Natural killer cell treated with Interleukin-12 subunit alpha and Interleukin-12 subunit beta and Interleukin-15 and Interleukin-18, amount 100 ng/mL, for 72 hours (primary cell): ENCODE results near the gene KISS1R. TPM values are rescaled to one million over a fixed set of nuclear protein-coding genes. Genes with fewer than 3 reads are reported as not detected.

ENCODE experiments used
- ATAC-seq, 2 donors: fragments of 150-1000 bp; cut with Tn5 transposase in 1 of 2; sonication (Bioruptor Pico), chemical (Tn5 transposase) in 1 of 2; 2 replicates each; pipeline ENCODE4 v1.10.0; 2021
- DNase-seq: peaks from one replicate; pipeline ENCODE4 v3.0.0; 2022; ENCODE audit warnings: low spot score
- H3K27ac Mint-ChIP-seq, 2 donors: 1 replicate in 1 of 2; 2 replicates in 1 of 2; pipeline ENCODE4 v1.8.0; 2022; ENCODE audit warnings: mixed read lengths in 2 of 2, mild to moderate bottlenecking in 1 of 2, moderate library complexity in 1 of 2
- H3K27me3 Mint-ChIP-seq, 2 donors: 1 replicate in 1 of 2; 2 replicates in 1 of 2; pipeline ENCODE4 v1.8.0; 2022; ENCODE audit warnings: mixed read lengths in 2 of 2
- H3K36me3 Mint-ChIP-seq: one replicate; pipeline ENCODE4 v1.8.0; 2022; ENCODE audit warnings: mixed read lengths
- H3K4me1 Mint-ChIP-seq, 2 donors: 1 replicate in 1 of 2; 2 replicates in 1 of 2; pipeline ENCODE4 v1.8.0; 2022; ENCODE audit warnings: low read depth in 2 of 2, mixed read lengths in 2 of 2, mild to moderate bottlenecking in 1 of 2
- H3K4me3 Mint-ChIP-seq: one replicate; pipeline ENCODE4 v1.8.0; 2022; ENCODE audit warnings: mixed read lengths
- H3K9me3 Mint-ChIP-seq: 2 replicates; pipeline ENCODE4 v1.8.0; 2022; ENCODE audit warnings: mixed read lengths
- total RNA-seq, 2 donors: library from RNA; stranded (reverse); gene quantifications; one replicate each; pipeline ENCODE4 v1.2.3, GENCODE V29; 2022

KISS1R gene
- 1 to 10 TPM in 1 of 2 donors, not detected in 1; 1.1 TPM for total RNA-seq

GRCh38 chr19:917323-918151 lies at the start of gene KISS1R:
Gene KISS1R, plus strand, starts transcription at chr19:917333. Its CDS starts 170 bp downstream, at chr19:917503.
- H3K36me3 Mint-ChIP-seq: no peaks in the 10 kb centered on the region

DNA sequence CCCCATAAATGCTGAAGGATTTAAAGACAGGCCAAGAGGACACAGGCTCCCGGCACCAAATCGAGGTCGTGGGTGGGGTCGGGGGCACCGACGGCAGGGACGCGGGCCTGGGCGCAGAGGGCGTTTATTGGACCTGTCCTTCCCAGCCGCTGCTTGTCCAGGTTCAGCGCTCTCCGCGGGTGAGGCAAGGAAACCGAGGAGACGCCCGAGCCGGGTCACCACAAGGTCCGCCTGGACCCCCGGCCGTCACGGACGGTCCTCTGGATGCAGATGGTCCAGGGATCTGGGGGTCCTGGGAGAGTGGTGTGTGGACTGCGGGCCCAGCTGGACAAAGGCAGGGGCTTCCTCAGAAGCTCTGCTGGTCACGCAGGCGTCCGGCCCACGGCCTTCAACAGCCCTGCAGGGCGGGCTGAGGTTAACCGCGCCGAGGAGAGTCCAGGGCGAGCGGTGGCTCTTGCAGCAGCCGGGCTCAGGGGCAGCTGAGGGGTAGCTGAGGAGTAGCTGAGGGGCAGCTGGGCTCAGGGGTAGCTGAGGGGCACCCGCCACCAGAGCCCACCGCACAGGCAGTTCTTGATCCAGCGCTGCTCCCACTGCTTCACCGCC lies 49.2 kb upstream of the KISS1R start:
- no peaks in the 10 kb centered on the region for H3K27me3 Mint-ChIP-seq
- H3K27ac Mint-ChIP-seq: no peak overlapping the region
- no peaks in the 10 kb centered on the region for H3K9me3 Mint-ChIP-seq
- peaks cover 4 to 8% of the 10 kb centered on the region in 2 donors for H3K4me1 Mint-ChIP-seq
- H3K4me3 Mint-ChIP-seq: no peak overlapping the region
- DNase-seq: no peak
- H3K36me3 Mint-ChIP-seq: peaks cover 4% of the 10 kb centered on the region
- no peak for ATAC-seq

More at GRCh38 chr19:917323-918151, at the start of gene KISS1R:
- ATAC-seq (no peak), DNase-seq (no peak)
- H3K4me3 Mint-ChIP-seq: no peak within 1 kb of the TSS
- no peaks in the 10 kb centered on the region for H3K9me3 Mint-ChIP-seq
- H3K27me3 Mint-ChIP-seq: peaks cover 0 to 6% of the 10 kb centered on the region in 2 donors
- no peak within 1 kb of the TSS for H3K27ac Mint-ChIP-seq
- peaks cover 9 to 13% of the 10 kb centered on the region in 2 donors for H3K4me1 Mint-ChIP-seq

- no peak for ATAC-seq
- Mint-ChIP-seq H3K4me1 (peaks cover 0 to 6% of the 10 kb centered on the region in 2 donors), H3K9me3 (no peaks in the 10 kb centered on the region), H3K4me3 (no peak overlapping the region), H3K27me3 (no peaks in the 10 kb centered on the region), H3K27ac (no peak overlapping the region), H3K36me3 (peaks cover 4% of the 10 kb centered on the region)
- DNase-seq: no peak
These were observed 48.5 kb upstream of the KISS1R start for GRCh38 chr19:868458-869244.

DNA sequence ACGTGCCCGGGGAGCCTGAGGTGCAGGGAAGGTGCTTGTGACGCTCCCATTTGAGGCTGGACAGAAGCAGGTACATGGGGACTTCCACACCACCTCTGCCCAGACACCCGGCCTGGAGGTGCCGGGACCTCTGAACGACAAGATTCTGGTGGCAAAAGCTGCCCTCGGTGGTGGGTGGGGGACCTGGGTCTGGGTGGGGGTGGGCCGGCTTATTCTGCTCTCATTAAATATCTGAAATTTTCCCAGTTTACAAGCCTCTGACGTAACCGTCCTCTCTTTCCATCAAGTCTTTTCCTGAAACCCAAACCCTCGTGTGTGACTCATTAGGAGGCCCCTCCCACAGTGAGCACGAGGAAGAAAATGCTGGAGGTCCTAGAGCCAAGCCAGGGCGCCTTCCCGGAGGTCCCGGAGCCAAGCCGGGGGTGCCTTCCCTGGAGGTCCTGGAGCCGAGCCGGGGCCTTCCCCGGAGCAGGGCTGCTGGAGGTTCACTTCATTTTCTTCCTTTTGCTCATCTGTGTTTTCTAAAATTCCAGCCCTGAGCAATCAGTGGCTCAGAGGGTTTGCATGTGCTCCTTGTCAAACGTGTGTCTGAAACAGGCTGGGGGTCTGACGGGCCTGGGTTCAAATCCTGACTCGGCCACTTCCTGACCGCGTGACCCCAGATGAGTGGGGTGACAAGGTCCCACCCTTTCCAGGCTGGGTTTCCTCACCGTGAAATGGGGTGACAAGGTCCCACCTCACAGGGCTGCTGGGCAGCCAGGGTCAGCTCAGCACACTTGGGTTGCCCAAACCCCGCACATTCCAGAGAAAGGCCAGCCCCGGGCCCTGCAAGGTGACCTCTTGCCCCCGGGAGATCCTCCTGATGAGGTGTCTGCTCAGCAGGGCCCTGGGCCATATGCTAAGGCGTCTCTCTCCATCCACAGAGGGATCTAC lies 47.6 kb upstream of the KISS1R start:
- Mint-ChIP-seq H3K4me1 (peaks cover 0 to 6% of the 10 kb centered on the region in 2 donors), H3K27me3 (no peaks in the 10 kb centered on the region), H3K4me3 (no peak overlapping the region), H3K36me3 (peaks cover 4% of the 10 kb centered on the region), H3K9me3 (no peaks in the 10 kb centered on the region), H3K27ac (no peak overlapping the region)
- no peak for ATAC-seq
- DNase-seq: no peak

GRCh38 chr19:870314-870713 lies 46.8 kb upstream of the KISS1R start:
- DNase-seq (no peak), ATAC-seq (no peak)
- no peak overlapping the region for H3K4me3 Mint-ChIP-seq
- H3K4me1 Mint-ChIP-seq: peaks cover 0 to 6% of the 10 kb centered on the region in 2 donors
- no peak overlapping the region for H3K27ac Mint-ChIP-seq
- no peaks in the 10 kb centered on the region for H3K9me3 Mint-ChIP-seq
- H3K27me3 Mint-ChIP-seq: no peaks in the 10 kb centered on the region
- H3K36me3 Mint-ChIP-seq: peaks cover 4% of the 10 kb centered on the region

- Mint-ChIP-seq H3K27me3 (no peaks in the 10 kb centered on the region), H3K4me1 (peaks cover 0 to 6% of the 10 kb centered on the region in 2 donors), H3K27ac (no peak overlapping the region), H3K9me3 (no peaks in the 10 kb centered on the region), H3K36me3 (peaks cover 4% of the 10 kb centered on the region), H3K4me3 (no peak overlapping the region)
- DNase-seq (no peak), ATAC-seq (no peak)
These were observed 46.2 kb upstream of the KISS1R start for GRCh38 chr19:870963-871401.

DNA sequence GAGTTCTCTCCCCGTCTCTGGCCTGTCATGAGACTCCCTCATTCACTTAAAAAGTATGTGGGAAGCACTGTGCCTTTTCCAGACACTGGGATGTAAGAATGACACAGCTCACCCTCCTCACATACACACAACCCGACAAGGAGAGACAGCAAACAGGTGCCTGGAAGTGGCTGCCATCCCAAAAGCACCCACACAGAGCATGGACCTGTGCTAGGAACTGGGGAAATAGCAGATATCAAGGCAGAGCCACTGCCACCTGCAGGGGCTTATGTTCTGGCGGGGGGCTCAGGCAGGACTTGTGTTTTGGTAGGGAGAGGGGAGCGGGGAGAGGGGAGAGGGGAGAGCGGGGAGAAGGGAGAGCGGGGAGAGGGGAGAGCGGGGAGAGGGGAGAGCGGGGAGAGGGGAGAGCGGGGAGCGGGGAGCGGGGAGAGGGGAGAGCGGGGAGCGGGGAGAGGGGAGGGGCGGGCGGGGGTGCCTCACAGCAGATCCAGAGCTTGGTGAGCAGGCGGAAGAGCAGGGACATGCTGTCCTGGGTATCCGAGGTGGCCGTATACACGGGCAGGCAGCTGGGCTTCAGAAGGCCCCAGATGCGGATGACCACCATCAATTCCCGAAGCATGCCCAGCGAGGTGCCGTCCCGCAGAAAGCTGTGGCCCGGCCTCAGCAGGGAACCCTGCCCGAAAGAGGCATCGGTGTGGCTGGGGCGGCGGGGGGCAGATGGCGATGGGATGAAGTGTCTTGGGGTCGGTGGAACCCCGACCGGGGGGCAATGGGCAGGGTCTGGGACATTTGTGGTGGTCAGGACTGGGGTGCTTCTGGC lies 45.5 kb upstream of the KISS1R start:
- Mint-ChIP-seq H3K27me3 (no peaks in the 10 kb centered on the region), H3K27ac (no peak overlapping the region), H3K4me1 (peaks cover 0 to 6% of the 10 kb centered on the region in 2 donors), H3K9me3 (no peaks in the 10 kb centered on the region), H3K36me3 (peaks cover 4% of the 10 kb centered on the region), H3K4me3 (no peak overlapping the region)
- ATAC-seq (no peak), DNase-seq (no peak)

- H3K27ac Mint-ChIP-seq: no peak overlapping the region
- DNase-seq (peak; percentile 72), ATAC-seq (peak; percentile 74)
- H3K27me3 Mint-ChIP-seq: no peaks in the 10 kb centered on the region
- peaks cover 0 to 4% of the 10 kb centered on the region in 2 donors for H3K4me1 Mint-ChIP-seq
- H3K9me3 Mint-ChIP-seq: no peaks in the 10 kb centered on the region
- no peak overlapping the region for H3K4me3 Mint-ChIP-seq
- peaks cover 3% of the 10 kb centered on the region for H3K36me3 Mint-ChIP-seq
These were observed 44.7 kb upstream of the KISS1R start for GRCh38 chr19:872266-872951.

GRCh38 chr19:873084-873483 lies 44.0 kb upstream of the KISS1R start:
- H3K36me3 Mint-ChIP-seq: no peaks in the 10 kb centered on the region
- no peak overlapping the region for H3K4me3 Mint-ChIP-seq
- DNase-seq (no peak), ATAC-seq (peak; percentile 80 to 89)
- H3K27me3 Mint-ChIP-seq: no peaks in the 10 kb centered on the region
- no peaks in the 10 kb centered on the region for H3K9me3 Mint-ChIP-seq
- H3K27ac Mint-ChIP-seq: no peak overlapping the region
- peaks cover 0 to 2% of the 10 kb centered on the region in 2 donors for H3K4me1 Mint-ChIP-seq

- no peak for ATAC-seq
- Mint-ChIP-seq H3K9me3 (no peaks in the 10 kb centered on the region), H3K4me3 (no peak overlapping the region), H3K27me3 (no peaks in the 10 kb centered on the region), H3K36me3 (no peaks in the 10 kb centered on the region), H3K27ac (no peak overlapping the region), H3K4me1 (peaks cover 0 to 2% of the 10 kb centered on the region in 2 donors)
- no peak for DNase-seq
These were observed 43.5 kb upstream of the KISS1R start for GRCh38 chr19:873561-874041.

GRCh38 chr19:875265-875879 lies 41.8 kb upstream of the KISS1R start:
- DNase-seq (no peak), ATAC-seq (no peak)
- no peaks in the 10 kb centered on the region for H3K36me3 Mint-ChIP-seq
- no peaks in the 10 kb centered on the region for H3K9me3 Mint-ChIP-seq
- H3K4me1 Mint-ChIP-seq: peaks cover 0 to 2% of the 10 kb centered on the region in 2 donors
- H3K27ac Mint-ChIP-seq: no peak overlapping the region
- H3K27me3 Mint-ChIP-seq: no peaks in the 10 kb centered on the region
- no peak overlapping the region for H3K4me3 Mint-ChIP-seq
